Gastrocnemius medialis (tissue), 4 donors: ENCODE measurements around the gene CHKA. TPM values are rescaled to one million over a fixed set of nuclear protein-coding genes. Genes with fewer than 3 reads are reported as not detected.

ENCODE experiments used
- ATAC-seq, 2 donors: fragments of 150-250 bp; one replicate each; pipeline ENCODE4 v1.9.1; 2016
- DNase-seq, 2 donors: peaks; one replicate each; pipeline ENCODE4 v3.0.0-alpha.2; 2019
- H3K27ac ChIP-seq, 4 donors: fragments of 200-600 bp; sonication (generic); 1 replicate in 1 of 4; 2 replicates in 3 of 4; pipeline ENCODE4 v1.5.1; 2016 to 2018; ENCODE audit warnings: mild to moderate bottlenecking in 2 of 4, moderate library complexity in 1 of 4
- H3K27me3 ChIP-seq, 3 donors: fragments of 200-600 bp; sonication (generic) in 2 of 3; 1 replicate in 1 of 3; 2 replicates in 2 of 3; pipeline versions ENCODE4 v1.5.1 to v1.6.0; 2016 to 2019; ENCODE audit warnings: mild to moderate bottlenecking in 1 of 3, moderate library complexity in 1 of 3
- H3K36me3 ChIP-seq, 2 donors: fragments of 200-600 bp; sonication (generic) in 1 of 2; one replicate each; pipeline ENCODE4 v1.5.1; 2017 to 2018
- H3K4me1 ChIP-seq, 2 donors: fragments of 200-600 bp; sonication (generic) in 1 of 2; one replicate each; pipeline ENCODE4 v1.5.1; 2016 to 2017; ENCODE audit warnings: mild to moderate bottlenecking in 2 of 2
- H3K4me3 ChIP-seq, 4 donors: fragments of 200-600 bp; sonication (generic) in 3 of 4; 1 replicate in 1 of 4; 2 replicates in 3 of 4; pipeline ENCODE4 v1.5.1; 2016 to 2019; ENCODE audit warnings: mild to moderate bottlenecking in 2 of 4
- H3K9me3 ChIP-seq, 3 donors: fragments of 200-600 bp; sonication (generic) in 2 of 3; 1 replicate in 1 of 3; 2 replicates in 2 of 3; pipeline ENCODE4 v1.5.1; 2016 to 2019
- CTCF ChIP-seq, 5 experiments: fragments of 450-650 bp in 3 of 5; fragments of 200-600 bp in 2 of 5; sonication (generic) in 2 of 5; IDR thresholded peaks in 4 of 5; conservative IDR thresholded peaks in 1 of 5; 1 replicate in 4 of 5; 2 replicates in 1 of 5; pipeline ENCODE4 v1.5.1; 2016 to 2019; ENCODE audit warnings: antibody characterized with exemption in 5 of 5, mild to moderate bottlenecking in 3 of 5, moderate library complexity in 3 of 5
- POLR2A ChIP-seq, 2 donors: fragments of 450-650 bp; IDR thresholded peaks; one replicate each; pipeline ENCODE4 v1.6.1; 2017; ENCODE audit warnings: antibody characterized with exemption in 2 of 2, mild to moderate bottlenecking in 2 of 2, moderate library complexity in 2 of 2
- in situ Hi-C, 4 donors: fragments of 200-750 bp; cut with MboI; loops; one replicate each; pipeline versions ENCODE4 v1.15.0 to v1.8.0; 2017; ENCODE audit warnings: low sequenced_read_pairs in 4 of 4
- intact Hi-C: fragments of 100-400 bp; cut with DNase I; formaldehyde crosslinking; loops from one replicate; pipeline ENCODE4 v1.15.1; 2023; ENCODE audit warnings: low total_unique reads
- microRNA-seq, 2 donors: library from miRNA; unstranded; fragments of <30 nt; microRNA quantifications; one replicate each; pipeline ENCODE4, GENCODE V29; 2016; ENCODE audit warnings: borderline replicate concordance in 2 of 2
- total RNA-seq, 4 donors: library from RNA; depleted of rRNA; stranded (reverse); fragments of >200 nt; gene quantifications; one replicate each; pipeline versions ENCODE4 v1.1.0 to v1.2.3, GENCODE V29; 2016

Gene CHKA
- total RNA-seq, 4 donors from 2014 or later, result 7.3 to 20.9 (median 12.3) TPM

- intact Hi-C loops, result loop anchor here (5.0 kb wide), 1 partner anchor 33 kb away; the partner anchor contains the start of gene TCIRG1
- TF ChIP-seq POLR2A (IDR thresholded peaks at IDR 0.05), result peak; percentile 28 to 52
- no peak for TF ChIP-seq CTCF (IDR thresholded peaks at IDR 0.05 in 4 of 5, conservative IDR thresholded peaks at IDR 0.05 in 1 of 5)
- DNase-seq, result peak; percentile 60 to 74
- Histone ChIP-seq H3K9me3 (no peaks in the 10 kb centered on the region), H3K27me3 (peaks cover 0 to 4% (median 0%) of the 10 kb centered on the region in 3 donors), H3K27ac (peak within 1 kb of the TSS in 3 of 4 donors; percentile 47 to 54 (median 51)), H3K4me1 (no peaks in the 10 kb centered on the region), H3K4me3 (peak within 1 kb of the TSS; percentile 54 to 77 (median 63)), H3K36me3 (no peaks in the 10 kb centered on the region)
- ATAC-seq, result peak; percentile 66 to 67
- in situ Hi-C loops, result no loop called here
These were observed 117.2 kb downstream of the CHKA start, which contains the start of gene UNC93B1 for GRCh38 chr11:68003846-68004550. UNC93B1 (minus strand) TSS chr11:68004097; CDS start chr11:68004043, 54 bp downstream.

GRCh38 chr11:68002938-68003845 is 118.0 kb downstream of the CHKA start:
- Histone ChIP-seq H3K4me1 (no peaks in the 10 kb centered on the region), H3K36me3 (no peaks in the 10 kb centered on the region), H3K27me3 (peaks cover 0 to 4% (median 0%) of the 10 kb centered on the region in 3 donors), H3K27ac (peak overlapping the region in 3 of 4 donors; percentile 47 to 54 (median 51)), H3K4me3 (peak overlapping the region; percentile 54 to 77 (median 63)), H3K9me3 (no peaks in the 10 kb centered on the region)
- intact Hi-C loops (loop anchor here (5.0 kb wide), 1 partner anchor 34 kb away; the partner anchor contains the start of gene TCIRG1), in situ Hi-C loops (no loop called here)
- DNase-seq (no peak), ATAC-seq (peak; percentile 15 to 32)
- no peak for TF ChIP-seq POLR2A (IDR thresholded peaks at IDR 0.05)
- no peak for TF ChIP-seq CTCF (IDR thresholded peaks at IDR 0.05 in 4 of 5, conservative IDR thresholded peaks at IDR 0.05 in 1 of 5)

Small RNAs within 50 kb of the gene (microRNA-seq; reads per million reads assigned to microRNA genes)
- 0 to 1.2 reads per million in 2 donors for gene MIR4691
- gene MIR6753, result 0 reads per million in 2 donors
- 3.4 to 5.9 reads per million in 2 donors for gene MIR7113

Other genes with a start within 250 kb of the CHKA start
- gene UNC93B1, start 117.3 kb downstream of the CHKA start, total RNA-seq, result 1 to 10 TPM; 5.4 to 8.8 (median 6.4) TPM
- gene ALDH3B1, start 111.1 kb downstream of the CHKA start, total RNA-seq, result 1 to 10 TPM; 2.2 to 5.1 (median 3.6) TPM
- 100 to 1,000 TPM; 242 to 432 (median 307) TPM for gene NDUFS8, start 90.7 kb downstream of the CHKA start, total RNA-seq
- 10 to 100 TPM; 13.4 to 24.5 (median 14.1) TPM for gene TCIRG1, start 82.4 kb downstream of the CHKA start, total RNA-seq
- gene KMT5B, start 91.9 kb upstream of the CHKA start, total RNA-seq, result 10 to 100 TPM; 17.3 to 21.0 (median 19.2) TPM
- gene C11orf24, start 150.6 kb upstream of the CHKA start, total RNA-seq, result 10 to 100 TPM in 2 of 4 donors, 1 to 10 TPM in 2; 8.1 to 19.3 (median 10.6) TPM
- gene LRP5, start 191.2 kb upstream of the CHKA start, total RNA-seq, result 10 to 100 TPM in 2 of 4 donors, 1 to 10 TPM in 2; 3.7 to 12.3 (median 8.1) TPM